Right lobe of liver (tissue), 6 donors: ENCODE data around the gene MET. TPM values are rescaled to one million over a fixed set of nuclear protein-coding genes. Genes with fewer than 3 reads are reported as not detected.

Experiments
- ATAC-seq, 4 donors: fragments of 200-7000 bp; cut with Tn5 transposase; one replicate each; pipeline ENCODE4 v1.9.1; 2020; ENCODE audit warnings: mild to moderate bottlenecking in 4 of 4, moderate library complexity in 4 of 4
- DNase-seq, 3 donors: peaks; one replicate each; pipeline ENCODE4 v3.0.0-alpha.2; 2020
- H3K27ac ChIP-seq, 3 donors: fragments of 200-600 bp; one replicate each; pipeline ENCODE4 v1.8.0; 2022
- H3K27me3 ChIP-seq, 2 donors: fragments of 200-600 bp; one replicate each; pipeline ENCODE4 v1.8.0; 2022
- H3K36me3 ChIP-seq, 4 donors: fragments of 200-600 bp; sonication (generic) in 1 of 4; one replicate each; pipeline versions ENCODE4 v1.5.1 to v1.8.0; 2017 to 2022; ENCODE audit warnings: control low read depth in 1 of 4
- H3K4me1 ChIP-seq, 4 donors: fragments of 200-600 bp; sonication (generic) in 1 of 4; one replicate each; pipeline versions ENCODE4 v1.5.1 to v1.8.0; 2017 to 2022; ENCODE audit warnings: control low read depth in 1 of 4
- H3K4me3 ChIP-seq, 3 donors: fragments of 200-600 bp; one replicate each; pipeline ENCODE4 v1.8.0; 2022
- H3K9me3 ChIP-seq, 4 donors: fragments of 200-600 bp; sonication (generic) in 1 of 4; one replicate each; pipeline versions ENCODE4 v1.5.1 to v1.8.0; 2017 to 2022; ENCODE audit warnings: control low read depth in 1 of 4
- CTCF ChIP-seq, 4 donors: fragments of 200-600 bp in 3 of 4; fragments of 450-650 bp in 1 of 4; IDR thresholded peaks; one replicate each; pipeline versions ENCODE4 v1.5.1 to v1.8.0; 2016 to 2022; ENCODE audit warnings: antibody characterized with exemption in 4 of 4, mild to moderate bottlenecking in 2 of 4
- POLR2A ChIP-seq: fragments of 450-650 bp; IDR thresholded peaks from one replicate; pipeline ENCODE4 v1.6.1; 2017; ENCODE audit warnings: antibody characterized with exemption, mild to moderate bottlenecking
- WGBS: methylation state at CpG from one replicate; pipeline ENCODE4 v1.1.6; 2018; ENCODE audit warnings: low coverage, low lambda C conversion rate; ENCODE audit not compliant: insufficient coverage; ENCODE audit errors: missing lambda C conversion rate; 5-methylcytosine and 5-hydroxymethylcytosine counted together
- intact Hi-C, 2 donors: fragments of 100-400 bp; cut with DNase I; formaldehyde crosslinking; loops; one replicate each; pipeline versions ENCODE4 v1.11.2 to v1.14.1; 2022
- total RNA-seq, 6 experiments: library from RNA; depleted of rRNA in 2 of 6; stranded (reverse); fragments of >200 nt in 2 of 6; fragmentation: NEBNext Ultra II Directional in 3 of 6; extraction: Animal tissue kit (Norgen Biotek cat#: 25700) in 3 of 6; gene quantifications; one replicate each; pipeline versions ENCODE4 v1.1.0 to v1.2.4, GENCODE V29; 2016 to 2023
- donor health status: DM: no; HTN: yes; CAD: no.
- donor health status: DM: no; HTN: no; CAD: no.
- donor health status: DM: no; HTN: no; CAD: no.
- donor health status: DM: no; HTN: yes; CAD: no.
- donor health status: DM: no; HTN: yes; CAD: no.

MET gene
- total RNA-seq, 6 experiments from 2014 or later, result 32.9 to 45.2 (median 37.2) TPM

DNA sequence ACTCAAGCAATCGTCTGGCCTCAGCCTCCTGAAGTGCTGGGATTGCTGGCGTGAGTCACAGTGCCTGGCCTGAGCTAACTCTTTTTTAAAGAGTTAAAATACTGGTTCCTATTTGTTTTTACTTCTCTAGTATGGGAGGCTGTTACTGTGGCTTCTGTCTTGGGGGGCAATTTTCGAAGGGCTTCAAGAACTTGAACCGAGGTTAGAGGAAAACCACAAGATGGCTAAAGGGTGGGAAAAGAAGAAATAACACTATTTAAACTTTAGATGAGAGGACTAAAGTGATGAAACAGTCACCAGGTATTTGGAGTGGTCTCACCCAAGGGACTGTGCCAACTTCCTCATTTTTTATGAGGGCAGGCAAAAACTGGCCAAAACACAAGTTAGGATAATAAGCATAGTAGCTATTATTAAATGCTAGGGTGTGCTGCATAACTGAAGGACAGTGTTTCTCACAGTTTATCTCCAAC, 17.8 kb downstream of the MET start:
- H3K4me1 ChIP-seq, result peaks cover 0 to 39% (median 9%) of the 10 kb centered on the region in 4 donors
- no peak for TF ChIP-seq CTCF (IDR thresholded peaks at IDR 0.05)
- no peak for TF ChIP-seq POLR2A
- no peak overlapping the region for H3K27ac ChIP-seq
- intact Hi-C loops, result no loop called here
- WGBS, result 46% methylated on average over 4 of the region's 4 CpGs
- ATAC-seq (no peak), DNase-seq (no peak)
- no peaks in the 10 kb centered on the region for H3K27me3 ChIP-seq
- H3K4me3 ChIP-seq, result no peak overlapping the region
- no peaks in the 10 kb centered on the region for H3K9me3 ChIP-seq
- no peaks in the 10 kb centered on the region for H3K36me3 ChIP-seq

GRCh38 chr7:116691664-116692063, 19.7 kb downstream of the MET start:
- ATAC-seq, result peak; percentile 66 to 83 (median 72)
- peaks cover 0 to 28% (median 7%) of the 10 kb centered on the region in 4 donors for H3K4me1 ChIP-seq
- TF ChIP-seq POLR2A (no peak), CTCF (IDR thresholded peaks at IDR 0.05) (no peak)
- no peaks in the 10 kb centered on the region for H3K27me3 ChIP-seq
- 18% methylated on average over 3 of the region's 3 CpGs for WGBS
- no peaks in the 10 kb centered on the region for H3K36me3 ChIP-seq
- H3K4me3 ChIP-seq, result no peak overlapping the region
- peak in 1 of 3 donors; percentile 50 for DNase-seq
- intact Hi-C loops, result no loop called here
- peak overlapping the region in 2 of 3 donors; percentile 4 to 6 for H3K27ac ChIP-seq
- H3K9me3 ChIP-seq, result no peaks in the 10 kb centered on the region

GRCh38 chr7:116692401-116693308, 20.7 kb downstream of the MET start:
- intact Hi-C loops, result no loop called here
- Histone ChIP-seq H3K27ac (peak overlapping the region in 1 of 3 donors; percentile 47), H3K9me3 (no peaks in the 10 kb centered on the region), H3K36me3 (no peaks in the 10 kb centered on the region), H3K27me3 (no peaks in the 10 kb centered on the region), H3K4me1 (peaks cover 0 to 20% (median 5%) of the 10 kb centered on the region in 4 donors), H3K4me3 (no peak overlapping the region)
- DNase-seq (no peak), ATAC-seq (peak in 2 of 4 donors; percentile 32 to 41)
- TF ChIP-seq CTCF (IDR thresholded peaks at IDR 0.05) (no peak), POLR2A (no peak)
- 78% methylated on average over 5 of the region's 5 CpGs for WGBS

- Histone ChIP-seq H3K27ac (no peak overlapping the region), H3K9me3 (no peaks in the 10 kb centered on the region), H3K4me1 (peaks cover 0 to 9% (median 0%) of the 10 kb centered on the region in 4 donors), H3K36me3 (peaks cover 0 to 2% (median 0%) of the 10 kb centered on the region in 4 donors), H3K27me3 (no peaks in the 10 kb centered on the region), H3K4me3 (no peak overlapping the region)
- WGBS, result 75% methylated on average over 4 of the region's 5 CpGs
- intact Hi-C loops, result no loop called here
- no peak for TF ChIP-seq POLR2A
- TF ChIP-seq CTCF (IDR thresholded peaks at IDR 0.05), result no peak
- ATAC-seq (no peak), DNase-seq (no peak)
Measured at GRCh38 chr7:116696707-116697106, 24.7 kb downstream of the MET start.
